HepG2 (cell line): ENCODE results near the gene RPA1. TPM values are rescaled to one million over a fixed set of nuclear protein-coding genes. Genes with fewer than 3 reads are reported as not detected.

ENCODE experiments used
- ATAC-seq: fragments of 200-7000 bp; cut with Tn5 transposase; 3 replicates; pipeline ENCODE4 v1.9.1; 2020; ENCODE audit warnings: mild to moderate bottlenecking, moderate library complexity
- BruUV-seq: library from RNA; stranded (reverse); fragments of 400-500 nt; replicated peaks from 2 replicates; lab custom pipeline; 2021; lab: Mats Ljungman, UMichigan
- CTCF ChIA-PET: fragments of 300-600 bp; formaldehyde crosslinking; extraction: SDS; loops from one replicate; lab custom pipeline; 2021; ENCODE audit warnings: low total read pairs, inconsistent platforms, low intra/inter-chr PET ratio; lab: Yijun Ruan, JAX
- POLR2A ChIA-PET: fragments of 350-600 bp; sonication (Branson Sonifier 250); formaldehyde crosslinking; loops from one replicate; lab custom pipeline; 2020; ENCODE audit warnings: antibody characterized with exemption, inconsistent platforms; lab: Yijun Ruan, JAX
- DNase-seq: peaks from one replicate; pipeline ENCODE4 v3.0.0-alpha.2; 2015; ENCODE audit warnings: low spot score
- FAIRE-seq: peaks from 3 replicates; lab custom pipeline; 2011; peaks lifted over from hg19 to GRCh38; lab: Jason Lieb, UNC
- H2AFZ ChIP-seq: one replicate; pipeline ENCODE4 v1.6.1; 2011; ENCODE audit warnings: low read length, inconsistent platforms
- H3K27ac ChIP-seq: fragments of 300-600 bp; 3 replicates; pipeline ENCODE4 v1.8.0; 2011; ENCODE audit warnings: mixed run types, mild to moderate bottlenecking, mixed read lengths, low read length, inconsistent platforms; ENCODE audit not compliant: insufficient read depth; ENCODE audit errors: extremely low read length
- H3K27me3 ChIP-seq, 2 experiments: fragments of 200-600 bp in 1 of 2; 2 replicates in 1 of 2; 3 replicates in 1 of 2; pipeline versions ENCODE4 v1.6.0 to v1.8.0; 2011; ENCODE audit warnings: low read length in 2 of 2, mild to moderate bottlenecking in 2 of 2, moderate library complexity in 2 of 2, inconsistent platforms in 1 of 2; ENCODE audit not compliant: insufficient read depth in 2 of 2, control insufficient read depth in 1 of 2
- H3K36me3 ChIP-seq, 2 experiments: fragments of 200-600 bp in 1 of 2; replicated peaks in 1 of 2; 2 replicates in 1 of 2; 3 replicates in 1 of 2; pipeline versions ENCODE4 v1.5.1 to v1.8.0; 2011; ENCODE audit warnings: low read length in 2 of 2, inconsistent platforms in 1 of 2; ENCODE audit not compliant: insufficient read depth in 2 of 2, control insufficient read depth in 1 of 2
- H3K4me1 ChIP-seq: 2 replicates; pipeline ENCODE4 v1.5.1; 2012; ENCODE audit warnings: low read length, inconsistent platforms; ENCODE audit not compliant: insufficient read depth
- H3K4me2 ChIP-seq: 2 replicates; pipeline ENCODE4 v1.6.0; 2011; ENCODE audit warnings: low read depth, low read length, inconsistent platforms
- H3K4me3 ChIP-seq, 3 experiments: fragments of 200-600 bp in 1 of 3; sonication (generic), shearing (Covaris generic) in 1 of 3; replicated peaks in 1 of 3; 2 replicates each; pipeline ENCODE4 v1.5.1; 2011 to 2016; ENCODE audit warnings: low read length in 3 of 3, inconsistent platforms in 2 of 3, low read depth in 2 of 3, mild to moderate bottlenecking in 2 of 3, control low read depth in 1 of 3, mixed read lengths in 1 of 3; ENCODE audit not compliant: insufficient read depth in 1 of 3
- H3K79me2 ChIP-seq: one replicate; pipeline ENCODE4 v1.6.1; 2011; ENCODE audit warnings: low read length, inconsistent platforms; ENCODE audit not compliant: insufficient read depth
- H3K9ac ChIP-seq: 2 replicates; pipeline ENCODE4 v1.6.0; 2011; ENCODE audit warnings: mild to moderate bottlenecking, low read depth, low read length, inconsistent platforms; ENCODE audit not compliant: insufficient read depth
- H3K9me3 ChIP-seq: 2 replicates; pipeline ENCODE4 v1.5.1; 2012; ENCODE audit warnings: mild to moderate bottlenecking, low read length
- H4K20me1 ChIP-seq: 2 replicates; pipeline ENCODE4 v1.6.0; 2011; ENCODE audit warnings: inconsistent platforms, mild to moderate bottlenecking, low read length, moderate library complexity; ENCODE audit not compliant: insufficient read depth
- ETV5 ChIP-seq: IDR thresholded peaks from 2 replicates; pipeline ENCODE4 v1.6.1; 2018; ENCODE audit warnings: missing biosample characterization, missing genetic modification reagents, inconsistent platforms, borderline replicate concordance
- NONO ChIP-seq, 2 experiments: fragments of 450-650 bp in 1 of 2; sonication (generic) in 1 of 2; formaldehyde crosslinking in 1 of 2; IDR thresholded peaks in 1 of 2; conservative IDR thresholded peaks in 1 of 2; 2 replicates each; pipeline versions ENCODE4 v1.6.1 to v1.8.0; 2017 to 2022; ENCODE audit warnings: mild to moderate bottlenecking in 1 of 2, missing genetic modification reagents in 1 of 2, moderate library complexity in 1 of 2
- PTBP1 ChIP-seq: fragments of 200-400 bp; formaldehyde crosslinking; IDR thresholded peaks from 2 replicates; pipeline ENCODE4 v1.6.1; 2018; ENCODE audit warnings: low read length, low read depth; ENCODE audit not compliant: poor library complexity, severe bottlenecking
- XRCC5 ChIP-seq: fragments of 200-400 bp; formaldehyde crosslinking; optimal IDR thresholded peaks from 2 replicates; pipeline ENCODE3; 2017; ENCODE audit warnings: mild to moderate bottlenecking, low read length
- ZBTB2 ChIP-seq: sonication (generic); formaldehyde crosslinking; IDR thresholded peaks from 2 replicates; pipeline ENCODE4 v1.8.0; 2022; ENCODE audit warnings: low read depth, missing genetic modification reagents
- ZBTB7A ChIP-seq: sonication (generic); formaldehyde crosslinking; IDR thresholded peaks from 2 replicates; pipeline ENCODE4 v1.8.0; 2022; ENCODE audit warnings: mild to moderate bottlenecking, missing genetic modification reagents
- ZC3H4 ChIP-seq: sonication (generic); formaldehyde crosslinking; IDR thresholded peaks from 2 replicates; pipeline ENCODE4 v1.4.0; 2020; ENCODE audit warnings: missing genetic modification reagents, borderline replicate concordance
- ZKSCAN1 ChIP-seq: fragments of 150-350 bp; IDR thresholded peaks from 2 replicates; pipeline ENCODE4 v1.6.1; 2014; ENCODE audit warnings: low read length
- ZNF20 ChIP-seq: sonication (generic); formaldehyde crosslinking; IDR thresholded peaks from 2 replicates; pipeline ENCODE4 v1.4.0; 2020; ENCODE audit warnings: mild to moderate bottlenecking, moderate library complexity, missing genetic modification reagents
- ZNF24 ChIP-seq: fragments of 450-650 bp; IDR thresholded peaks from 2 replicates; pipeline ENCODE4 v1.6.1; 2017; ENCODE audit warnings: antibody characterized with exemption, mild to moderate bottlenecking
- ZNF7 ChIP-seq: IDR thresholded peaks from 2 replicates; pipeline ENCODE4 v1.6.1; 2016; ENCODE audit warnings: missing biosample characterization, missing genetic modification reagents
- ZNF781 ChIP-seq: sonication (generic); formaldehyde crosslinking; IDR thresholded peaks from 2 replicates; pipeline ENCODE4 v1.5.1; 2020; ENCODE audit warnings: borderline replicate concordance, mild to moderate bottlenecking, missing genetic modification reagents; ENCODE audit errors: not compliant biosample characterization
- ZZZ3 ChIP-seq: sonication (generic); formaldehyde crosslinking; IDR thresholded peaks from 2 replicates; pipeline ENCODE4 v1.4.0; 2020; ENCODE audit warnings: missing genetic modification reagents, mild to moderate bottlenecking, borderline replicate concordance
- WGBS: methylation state at CpG from one replicate; pipeline ENCODE4 v1.1.6; 2017; ENCODE audit warnings: low lambda C conversion rate; 5-methylcytosine and 5-hydroxymethylcytosine counted together
- in situ Hi-C: cut with HindIII; loops from 2 replicates; pipeline ENCODE4 v1.10.0; 2017; ENCODE audit warnings: low pct_unique_long_range_greater_than_20kb; ENCODE audit not compliant: extremely low pct_ligation_motif_present
- intact Hi-C: fragments of 100-400 bp; cut with micrococcal nuclease; formaldehyde crosslinking; loops from one replicate; pipeline ENCODE4 v1.10.0; 2022; ENCODE audit not compliant: unreplicated experiment
- polyA plus RNA-seq, 8 experiments: library from polyadenylated mRNA; depleted of rRNA in 3 of 8; stranded (reverse) in 7 of 8; unstranded in 1 of 8; fragments of >200 nt; fragmentation: Illumina TruSeq in 4 of 8; extraction: Trizol in 4 of 8; gene quantifications; 2 replicates each; pipeline versions ENCODE4 v1.2.1 to v1.2.3, GENCODE V29; 2011 to 2016; ENCODE audit warnings: low read depth in 4 of 8, missing spikeins in 1 of 8, mixed read lengths in 1 of 8; ENCODE audit not compliant: insufficient read depth in 1 of 8
- total RNA-seq, 5 experiments: library from RNA; depleted of rRNA; stranded (reverse); fragments of >200 nt; fragmentation: Illumina TruSeq; extraction: Trizol; gene quantifications; 2 replicates each; pipeline ENCODE4 v1.2.3, GENCODE V29; 2016; ENCODE audit warnings: low read depth in 1 of 5

RPA1 gene
- total and polyA plus RNA-seq, 2 of the 13 experiments (the other 11 are each of a cell fraction or from before 2014, with no cell fraction given) = 13.9 to 37.6 TPM

GRCh38 chr17:1918346-1919162 lies 88.7 kb downstream of the RPA1 start:
- CTCF ChIA-PET = no interaction called here
- ATAC-seq = no peak
- Histone ChIP-seq H3K4me2 (no peak overlapping the region), H3K4me1 (peaks cover 32% of the 10 kb centered on the region), H3K9ac (no peak overlapping the region), H3K27me3 (peaks cover 6 to 57% of the 10 kb centered on the region in 2 experiments), H3K4me3 (no peak overlapping the region), H3K9me3 (no peaks in the 10 kb centered on the region), H3K36me3 (no peaks in the 10 kb centered on the region), H3K27ac (no peak overlapping the region), H3K79me2 (no peaks in the 10 kb centered on the region), H2AFZ (no peak overlapping the region), H4K20me1 (no peaks in the 10 kb centered on the region)
- DNase-seq = no peak
- TF ChIP-seq ZKSCAN1 (no peak), XRCC5 (no peak), ZNF781 (CRISPR knock-in tag) (no peak), ZNF7 (CRISPR knock-in tag) (no peak), ZNF20 (no peak), ZZZ3 (no peak), ZC3H4 (CRISPR knock-in tag) (no peak), NONO (IDR thresholded peaks at IDR 0.05) (no peak), NONO (CRISPR knock-in tag; conservative IDR thresholded peaks at IDR 0.05) (no peak), ETV5 (no peak), PTBP1 (no peak), ZNF24 (no peak), ZBTB2 (CRISPR knock-in tag) (no peak), ZBTB7A (CRISPR knock-in tag) (no peak)
- WGBS = 66% methylated on average over 24 of the region's 29 CpGs
- intact Hi-C loops (no loop called here), in situ Hi-C loops (loop anchor here (25.0 kb wide), 1 partner anchor 319 kb away; no protein-coding TSS in a partner anchor)
- no peak for FAIRE-seq
- POLR2A ChIA-PET = interaction anchor here (1.0 kb wide), 1 partner anchor 29 kb away, joined by 3 read pairs; no protein-coding TSS in a partner anchor
- no TSS peak for BruUV-seq
